HepG2 (cell line): ENCODE data around the gene IRS1. TPM values are rescaled to one million over a fixed set of nuclear protein-coding genes. Genes with fewer than 3 reads are reported as not detected.
A peak's percentile ranks its signal among the peaks of the same experiment; 100 is the strongest.

Experiments used
- ATAC-seq: fragments of 200-7000 bp; cut with Tn5 transposase; 3 replicates; pipeline ENCODE4 v1.9.1; 2020; ENCODE audit warnings: mild to moderate bottlenecking, moderate library complexity
- BruUV-seq: library from RNA; stranded (reverse); fragments of 400-500 nt; replicated peaks from 2 replicates; lab custom pipeline; 2021; lab: Mats Ljungman, UMichigan
- CTCF ChIA-PET: fragments of 300-600 bp; formaldehyde crosslinking; extraction: SDS; loops from one replicate; lab custom pipeline; 2021; ENCODE audit warnings: low total read pairs, inconsistent platforms, low intra/inter-chr PET ratio; lab: Yijun Ruan, JAX
- POLR2A ChIA-PET: fragments of 350-600 bp; sonication (Branson Sonifier 250); formaldehyde crosslinking; loops from one replicate; lab custom pipeline; 2020; ENCODE audit warnings: antibody characterized with exemption, inconsistent platforms; lab: Yijun Ruan, JAX
- DNase-seq: peaks from one replicate; pipeline ENCODE4 v3.0.0-alpha.2; 2015; ENCODE audit warnings: low spot score
- FAIRE-seq: peaks from 3 replicates; lab custom pipeline; 2011; peaks lifted over from hg19 to GRCh38; lab: Jason Lieb, UNC
- H2AFZ ChIP-seq: one replicate; pipeline ENCODE4 v1.6.1; 2011; ENCODE audit warnings: low read length, inconsistent platforms
- H3K27ac ChIP-seq: fragments of 300-600 bp; 3 replicates; pipeline ENCODE4 v1.8.0; 2011; ENCODE audit warnings: mixed run types, mild to moderate bottlenecking, mixed read lengths, low read length, inconsistent platforms; ENCODE audit not compliant: insufficient read depth; ENCODE audit errors: extremely low read length
- H3K27me3 ChIP-seq, 2 experiments: fragments of 200-600 bp in 1 of 2; 2 replicates in 1 of 2; 3 replicates in 1 of 2; pipeline versions ENCODE4 v1.6.0 to v1.8.0; 2011; ENCODE audit warnings: low read length in 2 of 2, mild to moderate bottlenecking in 2 of 2, moderate library complexity in 2 of 2, inconsistent platforms in 1 of 2; ENCODE audit not compliant: insufficient read depth in 2 of 2, control insufficient read depth in 1 of 2
- H3K36me3 ChIP-seq, 2 experiments: fragments of 200-600 bp in 1 of 2; replicated peaks in 1 of 2; 2 replicates in 1 of 2; 3 replicates in 1 of 2; pipeline versions ENCODE4 v1.5.1 to v1.8.0; 2011; ENCODE audit warnings: low read length in 2 of 2, inconsistent platforms in 1 of 2; ENCODE audit not compliant: insufficient read depth in 2 of 2, control insufficient read depth in 1 of 2
- H3K4me1 ChIP-seq: 2 replicates; pipeline ENCODE4 v1.5.1; 2012; ENCODE audit warnings: low read length, inconsistent platforms; ENCODE audit not compliant: insufficient read depth
- H3K4me2 ChIP-seq: 2 replicates; pipeline ENCODE4 v1.6.0; 2011; ENCODE audit warnings: low read depth, low read length, inconsistent platforms
- H3K4me3 ChIP-seq, 3 experiments: fragments of 200-600 bp in 1 of 3; sonication (generic), shearing (Covaris generic) in 1 of 3; replicated peaks in 1 of 3; 2 replicates each; pipeline ENCODE4 v1.5.1; 2011 to 2016; ENCODE audit warnings: low read length in 3 of 3, inconsistent platforms in 2 of 3, low read depth in 2 of 3, mild to moderate bottlenecking in 2 of 3, control low read depth in 1 of 3, mixed read lengths in 1 of 3; ENCODE audit not compliant: insufficient read depth in 1 of 3
- H3K79me2 ChIP-seq: one replicate; pipeline ENCODE4 v1.6.1; 2011; ENCODE audit warnings: low read length, inconsistent platforms; ENCODE audit not compliant: insufficient read depth
- H3K9ac ChIP-seq: 2 replicates; pipeline ENCODE4 v1.6.0; 2011; ENCODE audit warnings: mild to moderate bottlenecking, low read depth, low read length, inconsistent platforms; ENCODE audit not compliant: insufficient read depth
- H3K9me3 ChIP-seq: 2 replicates; pipeline ENCODE4 v1.5.1; 2012; ENCODE audit warnings: mild to moderate bottlenecking, low read length
- H4K20me1 ChIP-seq: 2 replicates; pipeline ENCODE4 v1.6.0; 2011; ENCODE audit warnings: inconsistent platforms, mild to moderate bottlenecking, low read length, moderate library complexity; ENCODE audit not compliant: insufficient read depth
- MED1 ChIP-seq: sonication (generic); formaldehyde crosslinking; IDR thresholded peaks from 2 replicates; pipeline ENCODE4 v1.4.0; 2020; ENCODE audit warnings: missing genetic modification reagents
- MNT ChIP-seq: fragments of 450-650 bp; IDR thresholded peaks from 2 replicates; pipeline ENCODE4 v1.6.1; 2016
- RNF219 ChIP-seq: sonication (generic); formaldehyde crosslinking; IDR thresholded peaks from 2 replicates; pipeline ENCODE4 v1.5.0; 2020; ENCODE audit warnings: mild to moderate bottlenecking, missing genetic modification reagents
- RXRB ChIP-seq: IDR thresholded peaks from 2 replicates; pipeline ENCODE4 v1.6.1; 2016; ENCODE audit warnings: borderline replicate concordance, missing genetic modification reagents, missing compliant biosample characterization
- SATB2 ChIP-seq: sonication (generic); formaldehyde crosslinking; IDR thresholded peaks from 2 replicates; pipeline ENCODE4 v1.5.0; 2020; ENCODE audit warnings: missing genetic modification reagents
- SIN3B ChIP-seq: fragments of 150-350 bp; IDR thresholded peaks from 2 replicates; pipeline ENCODE4 v1.6.1; 2014; ENCODE audit warnings: low read length
- SMC3 ChIP-seq: IDR thresholded peaks from 2 replicates; pipeline ENCODE4 v1.6.1; 2011; ENCODE audit warnings: low read length, improper control_type of control experiment
- SMYD3 ChIP-seq: sonication (generic); formaldehyde crosslinking; IDR thresholded peaks from 2 replicates; pipeline ENCODE4 v1.8.1; 2023; ENCODE audit warnings: mild to moderate bottlenecking, missing genetic modification reagents
- STAG1 ChIP-seq: sonication (generic); formaldehyde crosslinking; IDR thresholded peaks from 2 replicates; pipeline ENCODE4 v1.4.0; 2020; ENCODE audit warnings: missing genetic modification reagents
- TEAD3 ChIP-seq: optimal IDR thresholded peaks from 2 replicates; pipeline ENCODE3; 2016; ENCODE audit warnings: borderline replicate concordance
- ZFX ChIP-seq: sonication (generic); formaldehyde crosslinking; IDR thresholded peaks from 2 replicates; pipeline ENCODE4 v1.4.0; 2020; ENCODE audit warnings: mild to moderate bottlenecking, low read depth, missing genetic modification reagents, moderate library complexity
- ZFY ChIP-seq: sonication (generic); formaldehyde crosslinking; IDR thresholded peaks from 2 replicates; pipeline ENCODE4 v1.4.0; 2020; ENCODE audit warnings: missing genetic modification reagents
- ZNF138 ChIP-seq: sonication (generic); formaldehyde crosslinking; IDR thresholded peaks from 2 replicates; pipeline ENCODE4 v1.5.0; 2020; ENCODE audit warnings: mild to moderate bottlenecking, low read depth, missing genetic modification reagents
- ZNF317 ChIP-seq: sonication (generic); formaldehyde crosslinking; IDR thresholded peaks from 2 replicates; pipeline ENCODE4 v1.5.0; 2020; ENCODE audit warnings: mild to moderate bottlenecking, missing genetic modification reagents
- ZNF362 ChIP-seq: sonication (generic); formaldehyde crosslinking; IDR thresholded peaks from 2 replicates; pipeline ENCODE4 v1.4.0; 2020; ENCODE audit warnings: missing genetic modification reagents, mild to moderate bottlenecking, borderline replicate concordance
- ZNF501 ChIP-seq: sonication (generic); formaldehyde crosslinking; IDR thresholded peaks from 2 replicates; pipeline ENCODE4 v1.5.1; 2020; ENCODE audit warnings: mild to moderate bottlenecking, moderate library complexity, missing genetic modification reagents
- ZNF510 ChIP-seq: sonication (generic); formaldehyde crosslinking; IDR thresholded peaks from 2 replicates; pipeline ENCODE4 v1.4.0; 2020; ENCODE audit warnings: low read depth, mild to moderate bottlenecking, missing genetic modification reagents
- ZNF619 ChIP-seq: sonication (generic); formaldehyde crosslinking; IDR thresholded peaks from 2 replicates; pipeline ENCODE4 v1.4.0; 2020; ENCODE audit warnings: mild to moderate bottlenecking, missing genetic modification reagents
- ZNF773 ChIP-seq: sonication (generic); formaldehyde crosslinking; IDR thresholded peaks from 2 replicates; pipeline ENCODE4 v1.4.0; 2020; ENCODE audit warnings: missing genetic modification reagents, borderline replicate concordance
- WGBS: methylation state at CpG from one replicate; pipeline ENCODE4 v1.1.6; 2017; ENCODE audit warnings: low lambda C conversion rate; 5-methylcytosine and 5-hydroxymethylcytosine counted together
- in situ Hi-C: cut with HindIII; loops from 2 replicates; pipeline ENCODE4 v1.10.0; 2017; ENCODE audit warnings: low pct_unique_long_range_greater_than_20kb; ENCODE audit not compliant: extremely low pct_ligation_motif_present
- intact Hi-C: fragments of 100-400 bp; cut with micrococcal nuclease; formaldehyde crosslinking; loops from one replicate; pipeline ENCODE4 v1.10.0; 2022; ENCODE audit not compliant: unreplicated experiment
- polyA plus RNA-seq, 8 experiments: library from polyadenylated mRNA; depleted of rRNA in 3 of 8; stranded (reverse) in 7 of 8; unstranded in 1 of 8; fragments of >200 nt; fragmentation: Illumina TruSeq in 4 of 8; extraction: Trizol in 4 of 8; gene quantifications; 2 replicates each; pipeline versions ENCODE4 v1.2.1 to v1.2.3, GENCODE V29; 2011 to 2016; ENCODE audit warnings: low read depth in 4 of 8, missing spikeins in 1 of 8, mixed read lengths in 1 of 8; ENCODE audit not compliant: insufficient read depth in 1 of 8
- total RNA-seq, 5 experiments: library from RNA; depleted of rRNA; stranded (reverse); fragments of >200 nt; fragmentation: Illumina TruSeq; extraction: Trizol; gene quantifications; 2 replicates each; pipeline ENCODE4 v1.2.3, GENCODE V29; 2016; ENCODE audit warnings: low read depth in 1 of 5

IRS1 gene
- total and polyA plus RNA-seq, 2 of the 13 experiments (the other 11 are each of a cell fraction or from before 2014, with no cell fraction given) = 8.7 to 9.0 TPM

GRCh38 chr2:226732478-226733188, 67.0 kb downstream of the IRS1 start (continued):
- TF ChIP-seq MNT (0 out of 2 replicates have a peak, but pooled peaks have one; percentile 16), ZFY (no peak)

- ChIA-PET CTCF (no interaction called here), POLR2A (interaction anchor here (1.0 kb wide), 1 partner anchor 70 kb away, joined by 3 read pairs; no protein-coding TSS in a partner anchor)
- Histone ChIP-seq H3K79me2 (no peaks in the 10 kb centered on the region), H3K36me3 (no peaks in the 10 kb centered on the region; a peak in 1 of 5 replicates), H3K27me3 (no peaks in the 10 kb centered on the region), H3K9me3 (no peaks in the 10 kb centered on the region), H3K4me2 (no peak overlapping the region), H3K9ac (no peak overlapping the region), H3K4me3 (no peak overlapping the region), H4K20me1 (no peaks in the 10 kb centered on the region), H3K4me1 (peaks cover 79% of the 10 kb centered on the region), H3K27ac (no peak overlapping the region), H2AFZ (no peak overlapping the region)
- ATAC-seq (peak; percentile 61), FAIRE-seq (no peak), DNase-seq (peak; percentile 22)
- BruUV-seq = no TSS peak
- in situ Hi-C loops = loop anchor here (10.0 kb wide), 1 partner anchor 64 kb away; the partner anchor contains the start of gene IRS1
- 91% methylated on average over 4 of the region's 4 CpGs for WGBS
- intact Hi-C loops = loop anchor here (5.0 to 10.0 kb wide), 2 partner anchors 76 to 573 kb away; no protein-coding TSS in a partner anchor
- TF ChIP-seq MED1 (peak; percentile 16; the same call in 1 of the 2 replicates), ZNF510 (CRISPR knock-in tag) (0 out of 2 replicates have a peak, but pooled peaks have one; percentile 31), ZNF619 (CRISPR knock-in tag) (0 out of 2 replicates have a peak, but pooled peaks have one; percentile 31), RNF219 (no peak), SATB2 (0 out of 2 replicates have a peak, but pooled peaks have one; percentile 22), ZNF317 (CRISPR knock-in tag) (no peak), ZNF362 (CRISPR knock-in tag) (peak; percentile 62; the same call in 1 of the 2 replicates), ZNF138 (CRISPR knock-in tag) (no peak), STAG1 (peak; percentile 67), SMYD3 (CRISPR knock-in tag) (no peak), SMC3 (peak; percentile 52; the same call in 1 of the 2 replicates), ZNF501 (CRISPR knock-in tag) (0 out of 2 replicates have a peak, but pooled peaks have one; percentile 27), TEAD3 (CRISPR knock-in tag) (peak; percentile 34), ZNF773 (CRISPR knock-in tag) (no peak), RXRB (CRISPR knock-in tag) (no peak), SIN3B (no peak), ZFX (CRISPR knock-in tag) (0 out of 2 replicates have a peak, but pooled peaks have one; percentile 31)
Observed at GRCh38 chr2:226730481-226730880, 69.1 kb downstream of the IRS1 start.
